ENCODE results near the gene WASF3. TPM values are rescaled to one million over a fixed set of nuclear protein-coding genes. Genes with fewer than 3 reads are reported as not detected.

The WASF3 gene
- total RNA-seq, 4 donors from 2014 or later: 5.7 to 11.4 (median 7.2) TPM

GRCh38 chr13:26653842-26654241, 96.4 kb downstream of the WASF3 start:
- Histone ChIP-seq H3K4me1 (no peaks in the 10 kb centered on the region), H3K27ac (no peak overlapping the region), H3K4me3 (no peak overlapping the region), H3K36me3 (no peaks in the 10 kb centered on the region), H3K9me3 (peaks cover 7% of the 10 kb centered on the region), H3K27me3 (no peaks in the 10 kb centered on the region)
- 96% methylated on average over 4 of the region's 4 CpGs for WGBS
- no peak for DNase-seq (ENCODE audit: low spot score in 2 of 2)
- TF ChIP-seq POLR2A (IDR thresholded peaks at IDR 0.05): no peak
- TF ChIP-seq EP300 (IDR thresholded peaks at IDR 0.05): no peak
- TF ChIP-seq POLR2AphosphoS5 (IDR thresholded peaks at IDR 0.05): no peak
- TF ChIP-seq CTCF (IDR thresholded peaks at IDR 0.05): no peak

- Histone ChIP-seq H3K9me3 (no peaks in the 10 kb centered on the region), H3K27me3 (no peaks in the 10 kb centered on the region), H3K36me3 (no peaks in the 10 kb centered on the region), H3K27ac (no peak overlapping the region), H3K4me1 (no peaks in the 10 kb centered on the region), H3K4me3 (no peak overlapping the region)
- DNase-seq (ENCODE audit: low spot score in 2 of 2): no peak
- TF ChIP-seq CTCF (IDR thresholded peaks at IDR 0.05) (no peak), POLR2AphosphoS5 (IDR thresholded peaks at IDR 0.05) (no peak), POLR2A (IDR thresholded peaks at IDR 0.05) (no peak), EP300 (IDR thresholded peaks at IDR 0.05) (no peak)
- 70% methylated on average over 4 of the region's 4 CpGs for WGBS
Measured at GRCh38 chr13:26656919-26657318, 99.4 kb downstream of the WASF3 start.

DNA sequence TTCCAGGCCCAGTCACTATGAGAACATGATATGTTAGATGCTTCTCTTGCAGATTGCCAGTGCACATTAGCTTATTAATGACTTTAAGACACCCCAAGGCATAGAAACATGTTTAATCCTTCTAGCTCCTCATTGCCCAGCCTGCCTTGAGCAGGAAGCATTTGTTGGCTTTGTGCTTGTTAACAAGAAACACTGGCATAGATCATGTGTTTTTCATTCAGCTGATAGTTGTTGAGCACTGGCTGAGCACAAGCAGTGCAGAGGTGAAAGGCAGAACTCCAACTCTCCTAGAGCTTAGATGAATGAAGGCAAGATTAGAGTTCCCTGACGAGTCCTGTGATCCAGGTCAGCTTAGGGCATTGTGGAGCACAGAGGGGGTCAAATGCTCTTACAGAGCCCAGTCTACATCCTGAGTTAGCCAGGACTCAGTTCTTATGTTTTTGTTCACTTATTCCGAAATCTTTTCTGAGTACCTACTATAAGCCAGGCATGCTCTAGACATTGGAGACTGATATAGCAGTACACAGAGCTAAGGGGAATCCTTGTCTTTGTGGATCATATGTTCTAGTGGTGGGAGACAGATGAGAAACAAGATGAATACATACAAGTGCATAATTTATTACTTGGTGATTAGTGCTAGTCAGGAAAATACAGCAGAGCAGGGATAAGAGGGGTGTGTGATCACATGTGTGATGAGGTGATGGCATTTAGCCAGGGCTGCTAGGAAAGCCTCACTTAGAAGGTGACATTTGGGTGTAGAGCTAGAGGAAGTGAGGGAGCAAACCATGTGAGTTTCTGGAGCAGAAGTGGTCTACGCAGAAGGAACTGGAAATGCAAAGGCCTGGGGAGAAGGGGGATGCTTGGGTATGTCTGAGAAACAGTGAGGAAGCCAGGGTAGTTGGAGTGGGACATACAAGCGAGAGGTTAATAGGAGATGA, 101.2 kb downstream of the WASF3 start:
- Histone ChIP-seq H3K9me3 (no peaks in the 10 kb centered on the region), H3K36me3 (no peaks in the 10 kb centered on the region), H3K4me1 (no peaks in the 10 kb centered on the region), H3K27ac (no peak overlapping the region), H3K27me3 (no peaks in the 10 kb centered on the region), H3K4me3 (no peak overlapping the region)
- no peak for TF ChIP-seq EP300 (IDR thresholded peaks at IDR 0.05)
- no peak for TF ChIP-seq POLR2AphosphoS5 (IDR thresholded peaks at IDR 0.05)
- no peak for TF ChIP-seq POLR2A (IDR thresholded peaks at IDR 0.05)
- no peak for TF ChIP-seq CTCF (IDR thresholded peaks at IDR 0.05)
- DNase-seq (ENCODE audit: low spot score in 2 of 2): no peak
- 72% methylated on average over 4 of the region's 4 CpGs for WGBS

- Histone ChIP-seq H3K4me3 (no peak overlapping the region), H3K4me1 (no peaks in the 10 kb centered on the region), H3K36me3 (no peaks in the 10 kb centered on the region), H3K27me3 (no peaks in the 10 kb centered on the region), H3K9me3 (no peaks in the 10 kb centered on the region), H3K27ac (no peak overlapping the region)
- 79% methylated on average over 5 of the region's 5 CpGs for WGBS
- TF ChIP-seq CTCF (IDR thresholded peaks at IDR 0.05) (no peak), POLR2A (IDR thresholded peaks at IDR 0.05) (no peak), POLR2AphosphoS5 (IDR thresholded peaks at IDR 0.05) (no peak), EP300 (IDR thresholded peaks at IDR 0.05) (no peak)
- DNase-seq (ENCODE audit: low spot score in 2 of 2): no peak
Measured at GRCh38 chr13:26660185-26660584, 102.7 kb downstream of the WASF3 start.

GRCh38 chr13:26660766-26661165, 103.3 kb downstream of the WASF3 start:
- H3K27me3 ChIP-seq: no peaks in the 10 kb centered on the region
- H3K4me3 ChIP-seq: no peak overlapping the region
- no peak for DNase-seq (ENCODE audit: low spot score in 2 of 2)
- no peaks in the 10 kb centered on the region for H3K36me3 ChIP-seq
- no peaks in the 10 kb centered on the region for H3K4me1 ChIP-seq
- TF ChIP-seq POLR2AphosphoS5 (IDR thresholded peaks at IDR 0.05): no peak
- TF ChIP-seq EP300 (IDR thresholded peaks at IDR 0.05): no peak
- no peak for TF ChIP-seq CTCF (IDR thresholded peaks at IDR 0.05)
- no peak for TF ChIP-seq POLR2A (IDR thresholded peaks at IDR 0.05)
- 87% methylated on average over 6 of the region's 6 CpGs for WGBS
- no peaks in the 10 kb centered on the region for H3K9me3 ChIP-seq
- H3K27ac ChIP-seq: no peak overlapping the region
